ENCODE measurements around the gene GRHL1.

Gene GRHL1

DNA sequence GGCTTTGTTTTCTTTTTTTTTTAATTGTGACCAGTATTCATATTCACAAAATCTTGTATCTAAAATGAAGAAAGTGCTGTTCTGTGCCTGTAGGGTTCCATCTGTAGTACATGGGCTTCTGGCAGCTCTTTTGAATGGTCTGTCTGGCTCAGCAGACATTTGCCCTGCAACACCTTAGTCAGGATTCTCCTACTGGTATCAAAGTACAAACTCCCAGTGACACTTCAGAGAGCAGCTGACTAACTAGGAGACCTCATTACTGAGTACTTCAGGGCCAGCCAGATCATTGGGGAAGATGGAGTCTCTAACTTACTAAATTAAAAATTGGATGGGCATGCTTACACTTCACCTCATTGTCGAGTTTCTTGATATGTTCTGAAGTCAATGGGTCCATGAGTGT is 39.7 kb downstream of the GRHL1 start:
- Histone ChIP-seq H3K4me1 (ENCODE audit: control insufficient read depth, insufficient read depth, low read length) (no peaks in the 10 kb centered on the region), H3K27me3 (ENCODE audit: control insufficient read depth, insufficient read depth, low read length) (no peaks in the 10 kb centered on the region), H3K4me3 (ENCODE audit: low read depth, low read length) (no peak overlapping the region), H3K36me3 (ENCODE audit: control insufficient read depth, insufficient read depth, low read length) (no peaks in the 10 kb centered on the region), H3K9me3 (ENCODE audit: control insufficient read depth, insufficient read depth, low read length) (no peaks in the 10 kb centered on the region), H3K9ac (ENCODE audit: low read depth, low read length) (no peak overlapping the region)

DNA sequence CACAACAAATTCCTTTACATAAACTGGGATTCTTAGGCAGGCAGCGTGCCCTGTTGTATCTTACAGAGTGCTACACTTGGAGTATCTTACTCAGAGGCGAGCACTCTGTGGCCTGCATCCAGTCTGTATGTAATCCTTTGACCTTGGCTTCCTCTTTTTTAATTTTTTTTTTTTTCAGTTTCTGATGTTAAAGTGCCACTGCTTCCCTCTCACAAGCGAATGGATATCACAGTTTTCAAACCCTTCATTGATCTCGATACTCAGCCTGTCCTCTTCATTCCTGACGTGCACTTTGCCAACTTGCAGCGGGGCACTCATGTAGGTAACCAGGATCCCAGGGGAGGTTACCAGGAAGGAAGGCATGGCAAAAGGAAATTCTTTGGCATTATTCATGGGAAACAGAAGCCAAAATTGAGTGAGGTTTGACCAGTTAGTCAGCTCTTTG is 40.4 kb downstream of the GRHL1 start:
- Histone ChIP-seq H3K4me1 (ENCODE audit: control insufficient read depth, insufficient read depth, low read length) (no peaks in the 10 kb centered on the region), H3K36me3 (ENCODE audit: control insufficient read depth, insufficient read depth, low read length) (no peaks in the 10 kb centered on the region), H3K9ac (ENCODE audit: low read depth, low read length) (no peak overlapping the region), H3K4me3 (ENCODE audit: low read depth, low read length) (no peak overlapping the region), H3K9me3 (ENCODE audit: control insufficient read depth, insufficient read depth, low read length) (no peaks in the 10 kb centered on the region), H3K27me3 (ENCODE audit: control insufficient read depth, insufficient read depth, low read length) (no peaks in the 10 kb centered on the region)

DNA sequence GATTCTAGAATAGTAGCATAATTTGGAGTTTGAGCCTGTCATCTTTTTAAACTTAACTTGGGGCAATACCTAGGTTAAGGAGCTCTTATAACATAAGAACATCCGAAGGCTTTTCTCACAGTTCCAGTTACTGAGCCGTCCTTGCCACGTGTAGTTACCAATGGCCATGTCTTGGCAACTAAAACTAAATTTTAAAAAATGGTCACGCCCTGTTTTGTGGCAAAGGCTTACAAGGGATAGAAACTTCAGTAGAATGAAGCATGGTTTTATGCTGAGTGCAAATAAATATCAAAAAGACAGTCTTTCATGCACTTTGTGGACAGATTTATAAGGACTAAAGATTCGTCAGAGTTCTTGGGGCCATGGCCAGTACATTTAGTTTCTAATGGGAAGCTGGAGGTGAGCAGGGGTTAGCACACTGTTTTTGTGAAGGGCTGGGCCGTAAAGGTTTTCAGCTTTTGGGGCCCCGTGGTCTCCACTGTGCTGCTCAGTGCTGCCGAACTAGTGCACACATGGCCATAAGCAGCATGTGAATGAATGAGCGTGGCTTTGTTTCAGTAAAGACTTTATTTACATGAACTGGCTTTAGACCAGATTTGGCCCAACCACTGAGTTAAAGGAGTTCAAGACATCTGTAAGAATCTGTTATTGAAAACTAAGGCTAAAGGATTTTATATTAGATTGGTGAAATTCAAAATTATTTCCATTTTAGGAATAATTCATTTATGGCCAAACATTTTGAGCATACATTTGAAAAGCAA is 41.1 kb downstream of the GRHL1 start:
- Histone ChIP-seq H3K4me1 (ENCODE audit: control insufficient read depth, insufficient read depth, low read length) (no peaks in the 10 kb centered on the region), H3K9ac (ENCODE audit: low read depth, low read length) (no peak overlapping the region), H3K4me3 (ENCODE audit: low read depth, low read length) (no peak overlapping the region), H3K9me3 (ENCODE audit: control insufficient read depth, insufficient read depth, low read length) (no peaks in the 10 kb centered on the region), H3K27me3 (ENCODE audit: control insufficient read depth, insufficient read depth, low read length) (no peaks in the 10 kb centered on the region), H3K36me3 (ENCODE audit: control insufficient read depth, insufficient read depth, low read length) (no peaks in the 10 kb centered on the region)

DNA sequence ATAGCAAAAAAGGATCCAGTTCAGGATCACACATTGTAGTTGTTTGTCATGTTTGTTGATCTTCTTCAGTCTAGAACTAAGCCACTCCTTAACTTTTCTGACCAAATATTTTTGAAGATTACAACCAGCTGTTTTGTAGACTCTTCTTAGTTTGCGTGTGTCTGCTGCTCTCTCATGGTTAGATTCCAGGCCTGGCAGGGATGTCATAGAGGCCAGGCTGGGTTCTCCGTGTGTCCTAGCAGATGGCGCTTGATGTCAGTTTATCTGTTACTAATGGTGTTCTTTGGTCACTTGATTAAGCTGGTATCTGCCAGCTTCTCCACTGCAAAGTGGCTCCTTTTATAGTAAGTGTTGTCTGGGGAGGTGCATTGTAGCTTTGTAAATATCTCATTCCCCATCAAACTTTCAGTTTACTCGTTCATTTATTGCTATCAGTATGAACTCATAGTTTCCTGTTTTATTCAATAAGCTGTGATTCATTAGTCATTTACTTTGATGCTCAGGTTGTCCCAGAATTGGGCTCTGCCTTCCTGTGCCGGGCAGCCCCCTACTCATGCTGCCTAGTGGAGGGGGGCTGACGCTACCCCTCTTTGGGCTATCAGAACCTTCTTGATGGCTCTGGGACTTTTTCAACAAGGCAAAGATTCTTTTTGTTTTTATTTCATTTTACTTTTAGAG is 42.1 kb downstream of the GRHL1 start:
- no peaks in the 10 kb centered on the region for H3K9me3 ChIP-seq (ENCODE audit: control insufficient read depth, insufficient read depth, low read length)
- H3K4me3 ChIP-seq (ENCODE audit: low read depth, low read length), result no peak overlapping the region
- H3K36me3 ChIP-seq (ENCODE audit: control insufficient read depth, insufficient read depth, low read length), result no peaks in the 10 kb centered on the region
- H3K4me1 ChIP-seq (ENCODE audit: control insufficient read depth, insufficient read depth, low read length), result no peaks in the 10 kb centered on the region
- no peak overlapping the region for H3K9ac ChIP-seq (ENCODE audit: low read depth, low read length)
- H3K27me3 ChIP-seq (ENCODE audit: control insufficient read depth, insufficient read depth, low read length), result no peaks in the 10 kb centered on the region

DNA sequence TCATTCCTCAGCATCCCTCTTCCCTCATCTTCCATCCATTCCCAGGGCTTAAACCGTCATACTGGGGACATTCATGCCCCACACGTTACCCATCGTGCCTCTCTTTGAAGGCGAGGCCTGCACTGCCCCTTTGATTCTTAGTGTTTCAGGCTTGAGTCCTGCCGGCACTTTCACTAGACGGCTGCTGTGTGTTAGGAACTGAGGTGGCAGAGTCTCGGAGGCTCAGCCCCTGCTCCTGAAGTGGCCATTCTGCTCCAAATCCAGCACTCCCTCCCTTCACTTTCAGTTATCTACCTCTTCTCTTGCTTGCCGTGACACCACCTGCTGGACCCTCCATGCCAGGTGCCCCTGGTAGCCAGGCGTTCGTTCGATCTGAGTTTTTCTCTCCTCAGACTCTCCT is 43.0 kb downstream of the GRHL1 start:
- Histone ChIP-seq H3K27me3 (ENCODE audit: control insufficient read depth, insufficient read depth, low read length) (no peaks in the 10 kb centered on the region), H3K36me3 (ENCODE audit: control insufficient read depth, insufficient read depth, low read length) (no peaks in the 10 kb centered on the region), H3K9ac (ENCODE audit: low read depth, low read length) (no peak overlapping the region), H3K9me3 (ENCODE audit: control insufficient read depth, insufficient read depth, low read length) (no peaks in the 10 kb centered on the region), H3K4me3 (ENCODE audit: low read depth, low read length) (no peak overlapping the region), H3K4me1 (ENCODE audit: control insufficient read depth, insufficient read depth, low read length) (no peaks in the 10 kb centered on the region)

DNA sequence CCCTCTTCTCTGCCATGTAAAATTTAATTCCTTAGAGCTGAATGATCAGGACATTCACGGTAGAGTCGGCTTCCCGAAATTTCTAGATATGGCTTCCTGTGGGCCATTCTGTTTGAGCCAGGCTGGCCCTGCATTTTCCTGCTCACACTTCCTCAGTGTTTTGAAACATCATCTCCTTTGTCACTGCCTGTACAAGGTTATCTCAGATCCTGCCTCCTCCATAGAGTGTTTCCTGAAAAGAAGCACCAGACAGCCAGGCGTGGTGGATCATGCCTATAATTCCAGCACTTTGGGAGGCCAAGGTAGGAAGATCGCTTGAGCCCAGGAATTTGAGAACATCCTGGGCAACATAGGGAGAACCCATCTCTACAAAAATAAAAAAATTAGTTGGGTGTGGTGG is 43.6 kb downstream of the GRHL1 start:
- no peak overlapping the region for H3K9ac ChIP-seq (ENCODE audit: low read depth, low read length)
- H3K36me3 ChIP-seq (ENCODE audit: control insufficient read depth, insufficient read depth, low read length), result no peaks in the 10 kb centered on the region
- H3K27me3 ChIP-seq (ENCODE audit: control insufficient read depth, insufficient read depth, low read length), result no peaks in the 10 kb centered on the region
- no peak overlapping the region for H3K4me3 ChIP-seq (ENCODE audit: low read depth, low read length)
- no peaks in the 10 kb centered on the region for H3K4me1 ChIP-seq (ENCODE audit: control insufficient read depth, insufficient read depth, low read length)
- H3K9me3 ChIP-seq (ENCODE audit: control insufficient read depth, insufficient read depth, low read length), result no peaks in the 10 kb centered on the region

DNA sequence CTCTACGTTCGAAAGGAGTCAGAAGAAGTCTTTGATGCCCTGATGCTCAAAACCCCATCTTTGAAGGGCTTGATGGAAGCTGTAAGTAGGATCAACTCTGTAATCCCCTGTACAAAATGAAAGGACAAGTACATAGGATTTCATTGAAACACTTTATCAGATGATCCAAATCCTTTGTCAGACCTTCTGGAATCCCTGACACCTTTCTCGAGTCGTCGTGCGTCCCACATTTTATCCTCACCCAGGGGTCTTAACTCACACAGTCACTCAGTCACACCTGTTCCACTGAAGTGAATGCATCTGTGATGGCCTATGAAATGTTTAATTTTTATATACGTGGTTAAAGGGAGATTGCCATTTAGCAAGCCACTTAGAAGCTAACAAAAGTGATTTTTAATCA is 44.8 kb downstream of the GRHL1 start:
- no peaks in the 10 kb centered on the region for H3K36me3 ChIP-seq (ENCODE audit: control insufficient read depth, insufficient read depth, low read length)
- H3K4me3 ChIP-seq (ENCODE audit: low read depth, low read length), result no peak overlapping the region
- no peak overlapping the region for H3K9ac ChIP-seq (ENCODE audit: low read depth, low read length)
- no peaks in the 10 kb centered on the region for H3K9me3 ChIP-seq (ENCODE audit: control insufficient read depth, insufficient read depth, low read length)
- no peaks in the 10 kb centered on the region for H3K27me3 ChIP-seq (ENCODE audit: control insufficient read depth, insufficient read depth, low read length)
- peaks cover under 1% of the 10 kb centered on the region for H3K4me1 ChIP-seq (ENCODE audit: control insufficient read depth, insufficient read depth, low read length)

DNA sequence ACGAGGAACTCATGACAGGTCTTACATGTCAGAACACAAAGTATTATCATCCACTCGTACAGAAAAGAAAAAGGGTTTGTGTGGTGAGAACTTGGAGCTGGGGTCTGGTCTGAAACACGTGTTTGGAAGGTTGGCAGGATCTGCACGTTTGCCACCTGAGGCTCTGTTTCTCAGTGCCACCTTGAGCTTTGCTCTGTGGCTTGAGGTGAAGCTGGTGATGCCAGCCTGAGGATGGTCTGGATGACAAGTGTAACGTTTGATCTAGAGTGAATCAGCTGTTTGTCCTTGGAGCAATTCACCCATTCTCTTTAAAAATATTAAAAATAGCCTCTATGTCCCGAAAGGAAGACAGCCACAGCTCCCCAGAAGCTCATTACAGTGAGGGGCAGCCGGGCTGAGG is 46.4 kb downstream of the GRHL1 start:
- H3K27me3 ChIP-seq (ENCODE audit: control insufficient read depth, insufficient read depth, low read length), result no peaks in the 10 kb centered on the region
- no peaks in the 10 kb centered on the region for H3K36me3 ChIP-seq (ENCODE audit: control insufficient read depth, insufficient read depth, low read length)
- no peak overlapping the region for H3K4me3 ChIP-seq (ENCODE audit: low read depth, low read length)
- H3K9me3 ChIP-seq (ENCODE audit: control insufficient read depth, insufficient read depth, low read length), result no peaks in the 10 kb centered on the region
- H3K4me1 ChIP-seq (ENCODE audit: control insufficient read depth, insufficient read depth, low read length), result peaks cover 5% of the 10 kb centered on the region
- no peak overlapping the region for H3K9ac ChIP-seq (ENCODE audit: low read depth, low read length)

DNA sequence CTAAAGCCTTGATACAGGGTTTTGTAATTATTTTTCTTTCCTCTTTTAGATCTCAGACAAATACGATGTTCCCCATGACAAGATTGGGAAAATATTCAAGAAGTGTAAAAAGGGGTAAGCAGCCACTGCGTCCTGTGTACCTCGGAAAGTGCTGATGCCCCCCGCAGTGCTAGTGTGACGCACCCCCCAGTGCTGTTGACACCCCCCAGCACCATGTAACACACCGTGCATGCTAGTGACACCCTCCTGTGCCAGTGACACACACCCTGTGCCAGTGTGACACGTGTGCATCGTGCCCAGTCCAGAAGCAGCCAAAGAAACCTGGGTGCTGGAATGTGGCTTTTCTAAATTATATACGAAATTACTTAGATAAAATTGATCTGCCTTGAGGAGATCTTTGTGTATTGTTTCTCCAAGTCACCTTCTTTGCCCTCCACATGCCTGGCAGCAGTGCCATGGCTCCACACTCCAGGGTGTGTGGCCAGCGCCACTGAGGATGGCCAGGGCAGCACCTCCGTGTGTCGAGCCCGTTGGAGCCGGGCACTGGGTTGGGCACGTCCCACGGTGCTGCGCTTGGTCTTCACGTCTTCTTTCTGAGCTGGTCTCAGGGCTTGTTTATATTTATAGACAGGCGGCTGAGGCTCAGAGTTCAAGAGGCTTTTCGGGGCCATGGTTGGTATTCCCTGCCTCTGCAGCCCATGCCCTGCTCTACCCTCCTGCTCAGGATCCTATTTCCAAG is 47.6 kb downstream of the GRHL1 start:
- H3K27me3 ChIP-seq (ENCODE audit: control insufficient read depth, insufficient read depth, low read length), result no peaks in the 10 kb centered on the region
- no peaks in the 10 kb centered on the region for H3K36me3 ChIP-seq (ENCODE audit: control insufficient read depth, insufficient read depth, low read length)
- H3K9me3 ChIP-seq (ENCODE audit: control insufficient read depth, insufficient read depth, low read length), result no peaks in the 10 kb centered on the region
- H3K9ac ChIP-seq (ENCODE audit: low read depth, low read length), result no peak overlapping the region
- no peak overlapping the region for H3K4me3 ChIP-seq (ENCODE audit: low read depth, low read length)
- H3K4me1 ChIP-seq (ENCODE audit: control insufficient read depth, insufficient read depth, low read length), result peaks cover 5% of the 10 kb centered on the region

DNA sequence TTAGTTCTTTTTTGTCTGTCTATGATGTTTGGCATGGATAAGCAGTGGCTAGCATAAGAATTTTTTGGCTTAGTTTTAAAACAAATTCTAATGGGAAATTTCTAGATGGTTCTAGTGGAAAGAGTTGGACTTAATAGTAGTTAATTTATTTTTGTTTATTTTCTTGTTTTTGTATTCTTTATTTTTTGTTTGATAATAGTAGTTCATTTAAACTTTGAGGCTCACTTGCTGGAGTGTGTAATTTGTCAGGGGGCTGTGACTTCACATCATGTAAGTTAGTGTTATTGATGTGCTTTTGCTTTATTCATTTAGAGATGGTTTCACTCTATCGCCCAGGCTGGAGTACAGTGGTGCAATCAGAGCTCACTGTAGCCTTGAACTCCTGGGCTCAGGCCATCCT is 48.2 kb downstream of the GRHL1 start:
- Histone ChIP-seq H3K4me3 (ENCODE audit: low read depth, low read length) (no peak overlapping the region), H3K27me3 (ENCODE audit: control insufficient read depth, insufficient read depth, low read length) (no peaks in the 10 kb centered on the region), H3K4me1 (ENCODE audit: control insufficient read depth, insufficient read depth, low read length) (peaks cover 5% of the 10 kb centered on the region), H3K9ac (ENCODE audit: low read depth, low read length) (no peak overlapping the region), H3K36me3 (ENCODE audit: control insufficient read depth, insufficient read depth, low read length) (no peaks in the 10 kb centered on the region), H3K9me3 (ENCODE audit: control insufficient read depth, insufficient read depth, low read length) (no peaks in the 10 kb centered on the region)

DNA sequence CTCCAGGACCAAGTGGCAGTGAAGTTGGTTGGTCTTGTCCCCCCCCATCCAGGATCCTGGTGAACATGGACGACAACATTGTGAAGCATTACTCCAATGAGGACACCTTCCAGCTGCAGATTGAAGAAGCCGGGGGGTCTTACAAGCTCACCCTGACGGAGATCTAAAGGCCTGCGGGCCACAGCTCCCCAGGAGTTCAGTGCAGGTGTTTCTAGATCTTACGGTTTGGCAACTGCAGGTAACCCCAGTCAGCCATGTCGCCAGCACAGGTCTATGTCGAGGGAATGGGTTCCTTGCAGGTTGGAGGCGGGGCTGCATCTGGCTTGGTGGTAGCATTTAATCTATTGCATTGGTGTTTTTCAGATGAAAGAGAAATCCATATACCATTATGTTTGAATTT is 49.0 kb downstream of the GRHL1 start:
- Histone ChIP-seq H3K27me3 (ENCODE audit: control insufficient read depth, insufficient read depth, low read length) (no peaks in the 10 kb centered on the region), H3K9me3 (ENCODE audit: control insufficient read depth, insufficient read depth, low read length) (no peaks in the 10 kb centered on the region), H3K9ac (ENCODE audit: low read depth, low read length) (no peak overlapping the region), H3K4me1 (ENCODE audit: control insufficient read depth, insufficient read depth, low read length) (peaks cover 5% of the 10 kb centered on the region), H3K36me3 (ENCODE audit: control insufficient read depth, insufficient read depth, low read length) (no peaks in the 10 kb centered on the region), H3K4me3 (ENCODE audit: low read depth, low read length) (no peak overlapping the region)

DNA sequence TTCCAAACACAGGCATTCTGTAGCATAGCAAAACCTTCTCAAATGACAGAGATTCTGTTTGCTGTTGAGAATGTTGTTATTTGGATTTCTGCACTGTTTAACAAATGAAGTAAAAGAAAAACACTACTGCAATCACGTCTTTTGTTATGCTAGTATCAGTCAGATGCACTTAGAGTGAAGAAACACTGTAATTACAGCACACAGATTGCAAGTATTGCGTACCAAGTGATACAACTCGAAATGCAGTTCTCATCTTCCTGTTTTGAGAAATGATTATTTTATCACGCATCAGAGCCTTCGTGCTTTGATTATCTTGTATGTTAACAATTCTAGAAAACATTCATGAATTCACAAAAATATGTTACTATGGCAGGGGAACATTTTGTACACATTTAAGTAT is 50.1 kb downstream of the GRHL1 start:
- H3K9me3 ChIP-seq (ENCODE audit: control insufficient read depth, insufficient read depth, low read length), result no peaks in the 10 kb centered on the region
- H3K4me1 ChIP-seq (ENCODE audit: control insufficient read depth, insufficient read depth, low read length), result peaks cover 5% of the 10 kb centered on the region
- no peaks in the 10 kb centered on the region for H3K36me3 ChIP-seq (ENCODE audit: control insufficient read depth, insufficient read depth, low read length)
- no peak overlapping the region for H3K9ac ChIP-seq (ENCODE audit: low read depth, low read length)
- no peaks in the 10 kb centered on the region for H3K27me3 ChIP-seq (ENCODE audit: control insufficient read depth, insufficient read depth, low read length)
- H3K4me3 ChIP-seq (ENCODE audit: low read depth, low read length), result no peak overlapping the region
